Vagina (tissue), 2 donors: ENCODE measurements around the gene UCN2.

Experiments
- POLR2AphosphoS5 ChIP-seq, 2 donors: sonication (generic); formaldehyde crosslinking; IDR thresholded peaks; one replicate each; pipeline ENCODE4 v1.9.0; 2017; ENCODE audit warnings: antibody characterized with exemption in 2 of 2, mild to moderate bottlenecking in 2 of 2, low read depth in 1 of 2; ENCODE audit not compliant: insufficient read depth in 1 of 2
- TF ChIP-seq, protein P1 (sequence below), 3 experiments: fragments of 450-650 bp in 2 of 3; fragments of 200-600 bp in 1 of 3; sonication (generic) in 1 of 3; IDR thresholded peaks; one replicate each; pipeline ENCODE4 v1.5.1; 2017 to 2019; ENCODE audit warnings: antibody characterized with exemption in 3 of 3, mild to moderate bottlenecking in 2 of 3, moderate library complexity in 2 of 3

DNA sequence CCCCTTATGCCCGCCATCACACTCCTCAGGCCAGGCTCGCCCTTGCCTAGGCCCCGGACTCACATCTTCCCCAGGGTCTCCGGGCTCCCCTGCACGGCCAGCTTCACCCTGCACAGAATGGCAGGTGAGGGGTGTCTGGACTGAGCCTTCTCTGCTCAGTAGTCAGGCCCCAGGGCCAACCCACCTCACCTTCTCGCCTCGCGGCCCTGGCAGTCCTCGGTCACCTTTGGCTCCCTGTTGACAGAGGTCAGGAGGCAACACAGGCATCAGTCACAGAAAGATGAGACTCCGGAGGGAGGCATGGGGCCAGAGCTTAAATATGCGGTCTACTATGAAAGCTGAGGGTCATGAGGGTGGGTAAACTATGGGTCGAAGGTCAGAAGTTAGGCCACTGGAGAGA, 8.4 kb upstream of the UCN2 start:
- TF ChIP-seq, protein P1, sequence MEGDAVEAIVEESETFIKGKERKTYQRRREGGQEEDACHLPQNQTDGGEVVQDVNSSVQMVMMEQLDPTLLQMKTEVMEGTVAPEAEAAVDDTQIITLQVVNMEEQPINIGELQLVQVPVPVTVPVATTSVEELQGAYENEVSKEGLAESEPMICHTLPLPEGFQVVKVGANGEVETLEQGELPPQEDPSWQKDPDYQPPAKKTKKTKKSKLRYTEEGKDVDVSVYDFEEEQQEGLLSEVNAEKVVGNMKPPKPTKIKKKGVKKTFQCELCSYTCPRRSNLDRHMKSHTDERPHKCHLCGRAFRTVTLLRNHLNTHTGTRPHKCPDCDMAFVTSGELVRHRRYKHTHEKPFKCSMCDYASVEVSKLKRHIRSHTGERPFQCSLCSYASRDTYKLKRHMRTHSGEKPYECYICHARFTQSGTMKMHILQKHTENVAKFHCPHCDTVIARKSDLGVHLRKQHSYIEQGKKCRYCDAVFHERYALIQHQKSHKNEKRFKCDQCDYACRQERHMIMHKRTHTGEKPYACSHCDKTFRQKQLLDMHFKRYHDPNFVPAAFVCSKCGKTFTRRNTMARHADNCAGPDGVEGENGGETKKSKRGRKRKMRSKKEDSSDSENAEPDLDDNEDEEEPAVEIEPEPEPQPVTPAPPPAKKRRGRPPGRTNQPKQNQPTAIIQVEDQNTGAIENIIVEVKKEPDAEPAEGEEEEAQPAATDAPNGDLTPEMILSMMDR (IDR thresholded peaks at IDR 0.05) = no peak
- TF ChIP-seq POLR2AphosphoS5 (IDR thresholded peaks at IDR 0.05; ENCODE audit: insufficient read depth in 1 of 2, low read depth in 1 of 2) = no peak
